Transverse colon (tissue), 4 donors: ENCODE results near the gene GFAP.

Experiments used
- EP300 ChIP-seq: sonication (generic); formaldehyde crosslinking; IDR thresholded peaks from one replicate; pipeline ENCODE4 v1.6.1; 2017; ENCODE audit warnings: antibody characterized with exemption, low read depth
- POLR2A ChIP-seq: fragments of 450-650 bp; IDR thresholded peaks from one replicate; pipeline ENCODE4 v1.6.1; 2016; ENCODE audit warnings: antibody characterized with exemption, mild to moderate bottlenecking, moderate library complexity
- POLR2AphosphoS5 ChIP-seq, 3 donors: sonication (generic); formaldehyde crosslinking; IDR thresholded peaks; one replicate each; pipeline ENCODE4 v1.6.1; 2016; ENCODE audit warnings: antibody characterized with exemption in 3 of 3
- TF ChIP-seq, protein P1 (sequence below), 5 experiments: fragments of 200-600 bp in 3 of 5; fragments of 450-650 bp in 2 of 5; sonication (generic) in 3 of 5; IDR thresholded peaks; 1 replicate in 2 of 5; 2 replicates in 3 of 5; pipeline ENCODE4 v1.5.1; 2016 to 2017; ENCODE audit warnings: antibody characterized with exemption in 5 of 5, inconsistent platforms in 3 of 5, mild to moderate bottlenecking in 2 of 5, moderate library complexity in 1 of 5

DNA sequence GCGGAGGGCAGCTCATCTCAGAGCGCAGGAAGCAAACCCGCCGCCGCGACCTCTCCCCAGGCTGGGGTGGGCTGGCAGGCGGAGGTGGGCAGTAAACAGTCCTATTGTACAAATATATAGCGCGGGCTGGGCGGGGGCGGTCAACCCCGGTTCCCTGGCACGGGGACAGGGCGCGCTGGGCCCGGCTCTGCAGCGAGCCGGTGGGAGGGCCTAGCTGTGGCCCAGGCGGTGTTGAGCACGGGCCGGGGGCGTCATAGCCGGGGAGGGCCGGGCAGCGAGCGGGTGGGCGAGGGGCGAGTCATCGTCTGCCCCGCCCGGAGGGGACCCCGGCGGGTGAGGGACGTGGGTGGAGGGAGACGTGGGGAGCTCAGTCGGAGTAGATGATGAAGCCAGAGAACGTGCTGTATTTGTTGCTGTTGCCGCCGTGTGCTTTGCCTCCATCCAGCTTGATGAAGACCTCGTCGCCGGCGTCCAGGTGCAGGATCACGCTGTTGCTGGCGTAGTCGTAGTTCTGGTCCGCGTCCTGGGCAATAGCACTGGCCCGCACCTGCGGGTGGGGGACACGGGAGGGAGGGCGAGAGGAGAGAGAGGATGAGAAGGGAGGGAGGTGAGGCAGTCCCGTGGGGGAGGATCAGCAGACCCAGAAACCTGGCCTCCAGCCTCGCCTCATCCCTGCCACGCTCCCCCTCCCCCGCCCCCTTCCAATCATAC lies 44.7 kb upstream of the GFAP start:
- TF ChIP-seq, protein P1, sequence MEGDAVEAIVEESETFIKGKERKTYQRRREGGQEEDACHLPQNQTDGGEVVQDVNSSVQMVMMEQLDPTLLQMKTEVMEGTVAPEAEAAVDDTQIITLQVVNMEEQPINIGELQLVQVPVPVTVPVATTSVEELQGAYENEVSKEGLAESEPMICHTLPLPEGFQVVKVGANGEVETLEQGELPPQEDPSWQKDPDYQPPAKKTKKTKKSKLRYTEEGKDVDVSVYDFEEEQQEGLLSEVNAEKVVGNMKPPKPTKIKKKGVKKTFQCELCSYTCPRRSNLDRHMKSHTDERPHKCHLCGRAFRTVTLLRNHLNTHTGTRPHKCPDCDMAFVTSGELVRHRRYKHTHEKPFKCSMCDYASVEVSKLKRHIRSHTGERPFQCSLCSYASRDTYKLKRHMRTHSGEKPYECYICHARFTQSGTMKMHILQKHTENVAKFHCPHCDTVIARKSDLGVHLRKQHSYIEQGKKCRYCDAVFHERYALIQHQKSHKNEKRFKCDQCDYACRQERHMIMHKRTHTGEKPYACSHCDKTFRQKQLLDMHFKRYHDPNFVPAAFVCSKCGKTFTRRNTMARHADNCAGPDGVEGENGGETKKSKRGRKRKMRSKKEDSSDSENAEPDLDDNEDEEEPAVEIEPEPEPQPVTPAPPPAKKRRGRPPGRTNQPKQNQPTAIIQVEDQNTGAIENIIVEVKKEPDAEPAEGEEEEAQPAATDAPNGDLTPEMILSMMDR (IDR thresholded peaks at IDR 0.05): no peak
- no peak for TF ChIP-seq POLR2AphosphoS5 (IDR thresholded peaks at IDR 0.05)
- TF ChIP-seq POLR2A: no peak
- no peak for TF ChIP-seq EP300
